Liver (tissue), 9 donors: ENCODE data around the gene HIVEP3. TPM values are rescaled to one million over a fixed set of nuclear protein-coding genes. Genes with fewer than 3 reads are reported as not detected.

ENCODE experiments used
- DNase-seq: peaks from one replicate; pipeline ENCODE4 v3.0.0-alpha.2; 2017; ENCODE audit warnings: low spot score
- H3K27ac ChIP-seq, 2 donors: one replicate each; pipeline ENCODE4 v1.7.0; 2013; ENCODE audit warnings: inconsistent platforms in 2 of 2, low read length in 2 of 2, control low read depth in 1 of 2, low read depth in 1 of 2, mild to moderate bottlenecking in 1 of 2
- H3K27me3 ChIP-seq, 4 donors: one replicate each; pipeline versions ENCODE4 v1.6.1 to v1.7.0; 2013; ENCODE audit warnings: low read length in 3 of 4, inconsistent platforms in 1 of 4, mild to moderate bottlenecking in 1 of 4, moderate library complexity in 1 of 4; ENCODE audit not compliant: control insufficient read depth in 4 of 4, insufficient read depth in 4 of 4
- H3K36me3 ChIP-seq, 4 donors: one replicate each; pipeline versions ENCODE4 v1.6.1 to v1.7.0; 2013; ENCODE audit warnings: low read length in 3 of 4, mild to moderate bottlenecking in 3 of 4, low read depth in 1 of 4, moderate library complexity in 1 of 4; ENCODE audit not compliant: control insufficient read depth in 4 of 4, insufficient read depth in 3 of 4
- H3K4me1 ChIP-seq, 4 donors: one replicate each; pipeline versions ENCODE4 v1.6.1 to v1.7.0; 2013; ENCODE audit warnings: low read length in 3 of 4, mild to moderate bottlenecking in 3 of 4, moderate library complexity in 1 of 4; ENCODE audit not compliant: control insufficient read depth in 4 of 4, insufficient read depth in 4 of 4
- H3K4me3 ChIP-seq, 3 donors: one replicate each; pipeline versions ENCODE4 v1.6.1 to v1.7.0; 2013; ENCODE audit warnings: low read length in 3 of 3, control low read depth in 1 of 3, low read depth in 1 of 3, mild to moderate bottlenecking in 1 of 3
- H3K9ac ChIP-seq, 2 donors: one replicate each; pipeline ENCODE4 v1.7.0; 2013; ENCODE audit warnings: low read length in 2 of 2, mild to moderate bottlenecking in 2 of 2, moderate library complexity in 2 of 2, control low read depth in 1 of 2, low read depth in 1 of 2
- H3K9me3 ChIP-seq, 4 donors: one replicate each; pipeline versions ENCODE4 v1.6.1 to v1.7.0; 2013; ENCODE audit warnings: low read length in 3 of 4; ENCODE audit not compliant: control insufficient read depth in 4 of 4
- ATF3 ChIP-seq: IDR thresholded peaks from 2 replicates; pipeline ENCODE4 v1.6.1; 2016; ENCODE audit warnings: antibody characterized with exemption
- CTCF ChIP-seq: fragments of 150-350 bp; IDR thresholded peaks from 2 replicates; pipeline ENCODE4 v1.5.1; 2017; ENCODE audit warnings: improper control_type of control experiment, low read depth, low read length; ENCODE audit not compliant: missing input control
- FOXA1 ChIP-seq: IDR thresholded peaks from 2 replicates; pipeline ENCODE4 v1.6.1; 2016; ENCODE audit warnings: antibody characterized with exemption
- FOXA2 ChIP-seq: IDR thresholded peaks from 2 replicates; pipeline ENCODE4 v1.6.1; 2016; ENCODE audit warnings: antibody characterized with exemption
- GABPA ChIP-seq, 2 donors: IDR thresholded peaks in 1 of 2; conservative IDR thresholded peaks in 1 of 2; 2 replicates each; pipeline ENCODE4 v1.6.1; 2016; ENCODE audit warnings: antibody characterized with exemption in 2 of 2, mild to moderate bottlenecking in 1 of 2, moderate library complexity in 1 of 2
- HNF4A ChIP-seq, 2 donors: conservative IDR thresholded peaks; 2 replicates each; pipeline ENCODE4 v1.6.1; 2016; ENCODE audit warnings: antibody characterized with exemption in 2 of 2, mild to moderate bottlenecking in 2 of 2
- HNF4G ChIP-seq: IDR thresholded peaks from 2 replicates; pipeline ENCODE4 v1.6.1; 2016; ENCODE audit warnings: antibody characterized with exemption
- JUND ChIP-seq, 2 donors: IDR thresholded peaks; 2 replicates each; pipeline ENCODE4 v1.6.1; 2016; ENCODE audit warnings: antibody characterized with exemption in 2 of 2
- MAX ChIP-seq: IDR thresholded peaks from 2 replicates; pipeline ENCODE4 v1.6.1; 2016; ENCODE audit warnings: antibody characterized with exemption
- NR2F2 ChIP-seq: IDR thresholded peaks from 2 replicates; pipeline ENCODE4 v1.6.1; 2016; ENCODE audit warnings: antibody characterized with exemption
- REST ChIP-seq: IDR thresholded peaks from 2 replicates; pipeline ENCODE4 v1.6.1; 2016; ENCODE audit warnings: antibody characterized with exemption, mild to moderate bottlenecking
- SP1 ChIP-seq: IDR thresholded peaks from 2 replicates; pipeline ENCODE4 v1.6.1; 2018; ENCODE audit warnings: antibody characterized with exemption, mild to moderate bottlenecking
- YY1 ChIP-seq: IDR thresholded peaks from 2 replicates; pipeline ENCODE4 v1.6.1; 2016; ENCODE audit warnings: antibody characterized with exemption, mild to moderate bottlenecking
- ZBTB33 ChIP-seq: IDR thresholded peaks from 2 replicates; pipeline ENCODE4 v1.6.1; 2016; ENCODE audit warnings: antibody characterized with exemption
- WGBS: extraction: QIAGEN DNeasy Blood & Tissue Kit; methylation state at CpG from one replicate; pipeline ENCODE4 v1.1.7; 2013; 5-methylcytosine and 5-hydroxymethylcytosine counted together
- polyA plus RNA-seq, 2 donors: library from polyadenylated mRNA; stranded (reverse) in 1 of 2; unstranded in 1 of 2; fragments of 200-250 nt in 1 of 2; fragments of >200 nt in 1 of 2; fragmentation: Nextera tagmentation in 1 of 2; extraction: Ambion mirVana in 1 of 2; gene quantifications; one replicate each; pipeline versions ENCODE4 v1.2.1 to v1.2.3, GENCODE V29; 2013 to 2015
- total RNA-seq, 2 donors: library from RNA; depleted of rRNA; stranded (reverse); fragments of >200 nt; gene quantifications; one replicate each; pipeline ENCODE4 v1.2.3, GENCODE V29; 2014
- donor health status: healthy.
- donor health status: healthy.
- donor health status: healthy.
- donor health status: healthy.
- donor health status: healthy.

HIVEP3 gene
- total and polyA plus RNA-seq, 4 donors = 0.93 to 1.6 (median 1.4) TPM

GRCh38 chr1:41872074-41872473, 46.6 kb downstream of the HIVEP3 start (continued):
- TF ChIP-seq ATF3 = no peak

- H3K4me3 ChIP-seq = no peak overlapping the region
- DNase-seq = no peak
- no peaks in the 10 kb centered on the region for H3K9me3 ChIP-seq
- peaks cover 0 to 11% (median 4%) of the 10 kb centered on the region in 4 donors for H3K4me1 ChIP-seq
- WGBS = 71% methylated on average over 7 of the region's 7 CpGs
- H3K36me3 ChIP-seq = no peaks in the 10 kb centered on the region
- H3K27ac ChIP-seq = no peak overlapping the region
- no peaks in the 10 kb centered on the region for H3K27me3 ChIP-seq
- no peak overlapping the region for H3K9ac ChIP-seq
- TF ChIP-seq HNF4G = no peak
- TF ChIP-seq CTCF = no peak
- no peak for TF ChIP-seq SP1
- no peak for TF ChIP-seq HNF4A (conservative IDR thresholded peaks at IDR 0.05)
- no peak for TF ChIP-seq GABPA (IDR thresholded peaks at IDR 0.05 in 1 of 2, conservative IDR thresholded peaks at IDR 0.05 in 1 of 2)
- no peak for TF ChIP-seq REST
- TF ChIP-seq ZBTB33 = no peak
- no peak for TF ChIP-seq FOXA2
- no peak for TF ChIP-seq YY1
- no peak for TF ChIP-seq MAX
- no peak for TF ChIP-seq NR2F2
- no peak for TF ChIP-seq FOXA1
- TF ChIP-seq JUND (IDR thresholded peaks at IDR 0.05) = no peak
These were observed 48.6 kb downstream of the HIVEP3 start for GRCh38 chr1:41870076-41870562.
